GM23338 (cell line): ENCODE measurements around the gene PDE2A. TPM values are rescaled to one million over a fixed set of nuclear protein-coding genes. Genes with fewer than 3 reads are reported as not detected.

Source experiments
- ATAC-seq: fragments of 200-7000 bp; cut with Tn5 transposase; 3 replicates; pipeline ENCODE4 v1.9.1; 2020
- DNase-seq: peaks from one replicate; pipeline ENCODE4 v3.0.0-alpha.2; 2015; ENCODE audit warnings: low spot score
- H2AFZ ChIP-seq: fragments of 200-600 bp; sonication (generic); 2 replicates; pipeline ENCODE4 v1.8.0; 2016; ENCODE audit warnings: antibody characterized with exemption, mild to moderate bottlenecking, moderate library complexity
- H3F3A ChIP-seq: fragments of 200-600 bp; sonication (generic); replicated peaks from 2 replicates; pipeline ENCODE4 v1.8.0; 2017; ENCODE audit warnings: antibody characterized with exemption, mixed run types, low read depth
- H3K27ac ChIP-seq: fragments of 200-600 bp; sonication (generic); 2 replicates; pipeline ENCODE4 v1.6.1; 2016; ENCODE audit warnings: low read depth
- H3K27me3 ChIP-seq: fragments of 200-600 bp; sonication (generic); 2 replicates; pipeline ENCODE4 v1.8.0; 2016; ENCODE audit warnings: mild to moderate bottlenecking, mixed run types, moderate library complexity; ENCODE audit not compliant: insufficient read depth
- H3K36me3 ChIP-seq: fragments of 200-600 bp; sonication (generic); 2 replicates; pipeline ENCODE4 v1.8.0; 2016; ENCODE audit warnings: mild to moderate bottlenecking; ENCODE audit not compliant: insufficient read depth
- H3K4me1 ChIP-seq: fragments of 200-600 bp; sonication (generic); 2 replicates; pipeline ENCODE4 v1.8.0; 2016; ENCODE audit warnings: mild to moderate bottlenecking, moderate library complexity; ENCODE audit not compliant: insufficient read depth
- H3K4me2 ChIP-seq: fragments of 200-600 bp; sonication (generic); 2 replicates; pipeline ENCODE4 v1.7.1; 2017; ENCODE audit warnings: mixed run types
- H3K4me3 ChIP-seq: fragments of 200-600 bp; sonication (generic); 2 replicates; pipeline ENCODE4 v1.6.1; 2016; ENCODE audit warnings: mixed run types
- H3K79me2 ChIP-seq: fragments of 200-600 bp; sonication (generic); replicated peaks from 2 replicates; pipeline ENCODE4 v1.8.0; 2017; ENCODE audit warnings: mild to moderate bottlenecking; ENCODE audit not compliant: insufficient read depth
- H3K9me2 ChIP-seq: fragments of 200-600 bp; sonication (generic); 2 replicates; pipeline ENCODE4 v1.8.0; 2017; ENCODE audit not compliant: insufficient read depth
- H4K20me1 ChIP-seq: fragments of 200-600 bp; sonication (generic); replicated peaks from 2 replicates; pipeline ENCODE4 v1.8.0; 2017; ENCODE audit warnings: mild to moderate bottlenecking; ENCODE audit not compliant: insufficient read depth
- H3K27ac Mint-ChIP-seq: 2 replicates; pipeline ENCODE4 v1.8.0; 2020; ENCODE audit warnings: inconsistent platforms, mild to moderate bottlenecking, moderate library complexity, mixed read lengths
- H3K27me3 Mint-ChIP-seq: 3 replicates; pipeline ENCODE4 v1.8.0; 2022; ENCODE audit warnings: low read depth, mild to moderate bottlenecking, moderate library complexity, mixed read lengths, inconsistent platforms; ENCODE audit not compliant: insufficient read depth, poor library complexity
- H3K36me3 Mint-ChIP-seq: 3 replicates; pipeline ENCODE4 v1.8.0; 2021; ENCODE audit warnings: low read depth, mild to moderate bottlenecking, inconsistent platforms, moderate library complexity, mixed read lengths
- H3K4me1 Mint-ChIP-seq: 3 replicates; pipeline ENCODE4 v1.8.0; 2020; ENCODE audit warnings: mild to moderate bottlenecking, inconsistent platforms, mixed read lengths
- H3K4me3 Mint-ChIP-seq: 3 replicates; pipeline ENCODE4 v1.8.0; 2021; ENCODE audit warnings: moderate library complexity, mild to moderate bottlenecking, inconsistent platforms, mixed read lengths
- H3K9me3 Mint-ChIP-seq: 3 replicates; pipeline ENCODE4 v1.8.0; 2020; ENCODE audit warnings: moderate library complexity, mild to moderate bottlenecking, inconsistent platforms, mixed read lengths
- CREB1 ChIP-seq: fragments of 250-450 bp; sonication (Bioruptor Pico); IDR thresholded peaks from 2 replicates; pipeline ENCODE4 v1.5.0; 2020; ENCODE audit warnings: low read depth, mild to moderate bottlenecking, moderate library complexity
- CTCF ChIP-seq, 2 experiments: fragments of 200-600 bp in 1 of 2; sonication (generic) in 1 of 2; conservative IDR thresholded peaks; 2 replicates each; pipeline versions ENCODE4 v1.5.1 to v1.6.1; 2016 to 2017; ENCODE audit warnings: antibody characterized with exemption in 2 of 2, low read depth in 2 of 2, mild to moderate bottlenecking in 2 of 2, moderate library complexity in 1 of 2
- ETS1 ChIP-seq: IDR thresholded peaks from 2 replicates; pipeline ENCODE4 v1.6.1; 2016; ENCODE audit warnings: antibody characterized with exemption
- EZH2 ChIP-seq: fragments of 200-600 bp; sonication (generic); IDR thresholded peaks from one replicate; pipeline ENCODE4 v1.8.0; 2017; ENCODE audit warnings: antibody characterized with exemption, mild to moderate bottlenecking, low read depth; ENCODE audit not compliant: unreplicated experiment
- EZH2phosphoT487 ChIP-seq: fragments of 200-600 bp; sonication (generic); IDR thresholded peaks from one replicate; pipeline ENCODE4 v1.8.1; 2018; ENCODE audit warnings: antibody characterized with exemption; ENCODE audit not compliant: unreplicated experiment
- JUNB ChIP-seq: IDR thresholded peaks from one replicate; pipeline ENCODE4 v1.6.1; 2016; ENCODE audit warnings: antibody characterized with exemption; ENCODE audit not compliant: unreplicated experiment
- NANOG ChIP-seq: IDR thresholded peaks from 2 replicates; pipeline ENCODE4 v1.6.1; 2016; ENCODE audit warnings: antibody characterized with exemption, borderline replicate concordance
- POLR2AphosphoS5 ChIP-seq: IDR thresholded peaks from 2 replicates; pipeline ENCODE4 v1.6.1; 2016; ENCODE audit warnings: antibody characterized with exemption, low read depth
- REST ChIP-seq: IDR thresholded peaks from one replicate; pipeline ENCODE4 v1.6.1; 2018; ENCODE audit warnings: antibody characterized with exemption; ENCODE audit not compliant: unreplicated experiment
- STAT1 ChIP-seq: IDR thresholded peaks from one replicate; pipeline ENCODE4 v1.6.1; 2016; ENCODE audit warnings: antibody characterized with exemption; ENCODE audit not compliant: unreplicated experiment
- ZNF114 ChIP-seq: fragments of 250-450 bp; sonication (Bioruptor Pico); IDR thresholded peaks from 2 replicates; pipeline ENCODE4 v1.5.0; 2020; ENCODE audit warnings: mild to moderate bottlenecking, moderate library complexity
- ZNF331 ChIP-seq: fragments of 250-450 bp; sonication (Bioruptor Pico); IDR thresholded peaks from 2 replicates; pipeline ENCODE4 v1.5.0; 2020; ENCODE audit warnings: low read depth, mild to moderate bottlenecking, moderate library complexity
- ZNF462 ChIP-seq: fragments of 250-450 bp; sonication (Bioruptor Pico); IDR thresholded peaks from 2 replicates; pipeline ENCODE4 v1.5.0; 2020; ENCODE audit warnings: mild to moderate bottlenecking, moderate library complexity
- polyA plus RNA-seq: library from polyadenylated mRNA; unstranded; fragments of >200 nt; fragmentation: Nextera tagmentation; extraction: Ambion mirVana; gene quantifications from 2 replicates; pipeline ENCODE4 v1.2.1, GENCODE V29; 2016
- total RNA-seq: library from RNA; depleted of rRNA; stranded (reverse); fragments of >200 nt; shearing (Covaris generic); gene quantifications from 2 replicates; pipeline ENCODE4 v1.2.3, GENCODE V29; 2014

The PDE2A gene
- total and polyA plus RNA-seq, 2 experiments from 2014 or later = 4.3 to 16.2 TPM

GRCh38 chr11:72720047-72720446 is 45.8 kb upstream of the PDE2A start:
- H3K27ac ChIP-seq = no peak overlapping the region
- no peak overlapping the region for H3K4me2 ChIP-seq
- peaks cover 15% of the 10 kb centered on the region for H3K4me1 Mint-ChIP-seq

More at GRCh38 chr11:72720047-72720446, 45.8 kb upstream of the PDE2A start:
- Mint-ChIP-seq H3K27me3 (peaks cover 7% of the 10 kb centered on the region), H3K9me3 (no peaks in the 10 kb centered on the region; the same call in 2 of the 3 replicates), H3K27ac (peak overlapping the region; percentile 19; the same call in 1 of the 2 replicates), H3K4me3 (no peak overlapping the region), H3K36me3 (peaks cover 6% of the 10 kb centered on the region; the same call in 2 of the 3 replicates)
- H4K20me1 ChIP-seq = peaks cover 25% of the 10 kb centered on the region
- ATAC-seq = no peak
- no peak for TF ChIP-seq POLR2AphosphoS5
- no peak for TF ChIP-seq ZNF331
- no peak for TF ChIP-seq NANOG
- TF ChIP-seq ZNF114 = no peak
- no peak for TF ChIP-seq EZH2phosphoT487
- no peak for TF ChIP-seq ZNF462 (CRISPR knock-in tag)
- TF ChIP-seq JUNB = no peak
- TF ChIP-seq ETS1 = no peak
- no peak for TF ChIP-seq EZH2
- TF ChIP-seq STAT1 = no peak
- TF ChIP-seq CREB1 (CRISPR knock-in tag) = no peak
- TF ChIP-seq REST = no peak
- no peak for TF ChIP-seq CTCF (conservative IDR thresholded peaks at IDR 0.05; ENCODE audit: low read depth in 2 of 2)
- H3K36me3 ChIP-seq = no peaks in the 10 kb centered on the region
- no peak overlapping the region for H3K4me3 ChIP-seq
- H3K9me2 ChIP-seq = no peaks in the 10 kb centered on the region
- H3F3A ChIP-seq = no peaks in the 10 kb centered on the region
- no peak overlapping the region for H2AFZ ChIP-seq
- no peaks in the 10 kb centered on the region for H3K4me1 ChIP-seq
- no peaks in the 10 kb centered on the region for H3K27me3 ChIP-seq
- DNase-seq = no peak
- peaks cover 55% of the 10 kb centered on the region for H3K79me2 ChIP-seq
